ENCODE results near the gene HNRNPK. TPM values are rescaled to one million over a fixed set of nuclear protein-coding genes. Genes with fewer than 3 reads are reported as not detected.

Gene HNRNPK
- total and polyA plus RNA-seq, 2 of the 13 experiments (the other 11 are each of a cell fraction or from before 2014, with no cell fraction given) = 321 to 712 TPM

DNA sequence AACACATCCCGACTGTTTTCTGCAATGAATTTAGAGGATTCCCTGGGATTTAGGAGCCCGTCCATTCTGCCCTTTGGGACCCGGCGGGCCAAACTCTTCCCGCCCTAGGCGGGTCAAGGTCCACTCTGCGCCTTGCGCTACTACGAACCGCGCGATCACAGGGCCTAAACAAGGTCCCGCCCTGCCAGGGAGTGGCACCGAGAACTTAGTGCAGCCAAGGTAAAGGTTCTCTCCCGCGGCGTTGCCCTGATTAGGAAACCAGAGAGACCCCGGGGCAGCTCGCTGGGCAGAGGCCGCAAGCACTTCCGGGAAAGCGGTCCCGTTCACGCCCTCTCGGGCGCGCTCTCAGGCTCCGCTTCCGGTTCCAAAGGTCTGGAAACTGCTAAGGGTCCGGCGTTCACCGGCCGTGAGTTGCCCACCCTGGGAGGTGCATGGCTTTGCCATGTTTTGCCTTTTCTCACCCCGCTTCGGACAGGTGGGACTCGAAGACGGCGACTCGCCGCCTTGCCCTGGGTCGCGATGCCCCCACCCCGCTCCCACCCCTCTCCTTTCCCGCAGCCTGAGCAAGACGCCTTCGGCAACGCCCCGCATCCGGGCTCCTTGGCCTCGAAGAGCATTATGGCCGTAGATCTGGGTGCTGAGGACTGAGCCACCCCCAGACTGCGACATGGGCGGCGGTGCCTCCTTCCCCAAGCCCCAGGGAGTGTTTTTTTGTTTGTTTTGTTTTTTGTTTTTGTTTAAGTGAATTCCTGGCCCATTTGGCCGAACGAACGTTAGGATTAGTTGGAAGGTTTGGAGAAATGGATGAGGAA, 23.4 kb downstream of the HNRNPK start (continued):
- TF ChIP-seq MAZ (IDR thresholded peaks at IDR 0.05; ENCODE audit: borderline replicate concordance, low read depth, low read length) = no peak; the same call in 1 of the 2 replicates
- TF ChIP-seq MAZ (CRISPR knock-in tag; IDR thresholded peaks at IDR 0.05; ENCODE audit: low read depth) = peak; percentile 72
- no peak; the same call in 1 of the 2 replicates for TF ChIP-seq NR2F6 (IDR thresholded peaks at IDR 0.05)
- TF ChIP-seq NR2F6 (CRISPR knock-in tag; IDR thresholded peaks at IDR 0.05) = 0 out of 2 replicates have a peak, but pooled peaks have one; percentile 26
- no peak for TF ChIP-seq SCMH1 (CRISPR knock-in tag; IDR thresholded peaks at IDR 0.05; ENCODE audit: borderline replicate concordance)
- no peak for TF ChIP-seq ADNP (CRISPR knock-in tag; IDR thresholded peaks at IDR 0.05)
- TF ChIP-seq ZNF891 (CRISPR knock-in tag; IDR thresholded peaks at IDR 0.05) = peak; percentile 92; the same call in 1 of the 2 replicates
- TF ChIP-seq, protein P1, sequence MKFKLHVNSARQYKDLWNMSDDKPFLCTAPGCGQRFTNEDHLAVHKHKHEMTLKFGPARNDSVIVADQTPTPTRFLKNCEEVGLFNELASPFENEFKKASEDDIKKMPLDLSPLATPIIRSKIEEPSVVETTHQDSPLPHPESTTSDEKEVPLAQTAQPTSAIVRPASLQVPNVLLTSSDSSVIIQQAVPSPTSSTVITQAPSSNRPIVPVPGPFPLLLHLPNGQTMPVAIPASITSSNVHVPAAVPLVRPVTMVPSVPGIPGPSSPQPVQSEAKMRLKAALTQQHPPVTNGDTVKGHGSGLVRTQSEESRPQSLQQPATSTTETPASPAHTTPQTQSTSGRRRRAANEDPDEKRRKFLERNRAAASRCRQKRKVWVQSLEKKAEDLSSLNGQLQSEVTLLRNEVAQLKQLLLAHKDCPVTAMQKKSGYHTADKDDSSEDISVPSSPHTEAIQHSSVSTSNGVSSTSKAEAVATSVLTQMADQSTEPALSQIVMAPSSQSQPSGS (CRISPR knock-in tag; IDR thresholded peaks at IDR 0.05) = peak; percentile 45; the same call in 1 of the 2 replicates
- peak; percentile 92 for TF ChIP-seq ZNF367 (CRISPR knock-in tag; IDR thresholded peaks at IDR 0.05; ENCODE audit: borderline replicate concordance)
- TF ChIP-seq GLI4 (CRISPR knock-in tag; IDR thresholded peaks at IDR 0.05; ENCODE audit: borderline replicate concordance) = peak; percentile 61; the same call in 1 of the 2 replicates
- TF ChIP-seq, protein P2, sequence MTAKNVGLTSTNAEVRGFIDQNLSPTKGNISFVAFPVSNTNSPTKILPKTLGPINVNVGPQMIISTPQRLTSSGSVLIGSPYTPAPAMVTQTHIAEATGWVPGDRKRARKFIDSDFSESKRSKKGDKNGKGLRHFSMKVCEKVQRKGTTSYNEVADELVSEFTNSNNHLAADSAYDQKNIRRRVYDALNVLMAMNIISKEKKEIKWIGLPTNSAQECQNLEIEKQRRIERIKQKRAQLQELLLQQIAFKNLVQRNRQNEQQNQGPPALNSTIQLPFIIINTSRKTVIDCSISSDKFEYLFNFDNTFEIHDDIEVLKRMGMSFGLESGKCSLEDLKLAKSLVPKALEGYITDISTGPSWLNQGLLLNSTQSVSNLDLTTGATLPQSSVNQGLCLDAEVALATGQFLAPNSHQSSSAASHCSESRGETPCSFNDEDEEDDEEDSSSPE (CRISPR knock-in tag; IDR thresholded peaks at IDR 0.05) = peak; percentile 94
- TF ChIP-seq ZNF44 (CRISPR knock-in tag; IDR thresholded peaks at IDR 0.05) = 0 out of 2 replicates have a peak, but pooled peaks have one; percentile 26
- no peak for TF ChIP-seq FIP1L1 (IDR thresholded peaks at IDR 0.05; ENCODE audit: borderline replicate concordance, insufficient read depth, low read depth, low read length)
- peak; percentile 43; the same call in 1 of the 2 replicates for TF ChIP-seq CEBPB (IDR thresholded peaks at IDR 0.05; ENCODE audit: borderline replicate concordance, low read depth, low read length)
- TF ChIP-seq, protein P3, sequence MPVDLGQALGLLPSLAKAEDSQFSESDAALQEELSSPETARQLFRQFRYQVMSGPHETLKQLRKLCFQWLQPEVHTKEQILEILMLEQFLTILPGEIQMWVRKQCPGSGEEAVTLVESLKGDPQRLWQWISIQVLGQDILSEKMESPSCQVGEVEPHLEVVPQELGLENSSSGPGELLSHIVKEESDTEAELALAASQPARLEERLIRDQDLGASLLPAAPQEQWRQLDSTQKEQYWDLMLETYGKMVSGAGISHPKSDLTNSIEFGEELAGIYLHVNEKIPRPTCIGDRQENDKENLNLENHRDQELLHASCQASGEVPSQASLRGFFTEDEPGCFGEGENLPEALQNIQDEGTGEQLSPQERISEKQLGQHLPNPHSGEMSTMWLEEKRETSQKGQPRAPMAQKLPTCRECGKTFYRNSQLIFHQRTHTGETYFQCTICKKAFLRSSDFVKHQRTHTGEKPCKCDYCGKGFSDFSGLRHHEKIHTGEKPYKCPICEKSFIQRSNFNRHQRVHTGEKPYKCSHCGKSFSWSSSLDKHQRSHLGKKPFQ (CRISPR knock-in tag; IDR thresholded peaks at IDR 0.05; ENCODE audit: insufficient replicate concordance) = no peak
- TF ChIP-seq GFI1 (CRISPR knock-in tag; IDR thresholded peaks at IDR 0.05; ENCODE audit: borderline replicate concordance) = no peak; the same call in none of the 2 replicates
- TF ChIP-seq, protein P4, sequence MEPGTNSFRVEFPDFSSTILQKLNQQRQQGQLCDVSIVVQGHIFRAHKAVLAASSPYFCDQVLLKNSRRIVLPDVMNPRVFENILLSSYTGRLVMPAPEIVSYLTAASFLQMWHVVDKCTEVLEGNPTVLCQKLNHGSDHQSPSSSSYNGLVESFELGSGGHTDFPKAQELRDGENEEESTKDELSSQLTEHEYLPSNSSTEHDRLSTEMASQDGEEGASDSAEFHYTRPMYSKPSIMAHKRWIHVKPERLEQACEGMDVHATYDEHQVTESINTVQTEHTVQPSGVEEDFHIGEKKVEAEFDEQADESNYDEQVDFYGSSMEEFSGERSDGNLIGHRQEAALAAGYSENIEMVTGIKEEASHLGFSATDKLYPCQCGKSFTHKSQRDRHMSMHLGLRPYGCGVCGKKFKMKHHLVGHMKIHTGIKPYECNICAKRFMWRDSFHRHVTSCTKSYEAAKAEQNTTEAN (CRISPR knock-in tag; conservative IDR thresholded peaks at IDR 0.05) = no peak; the same call in none of the 2 replicates
- no peak for TF ChIP-seq ZEB1 (IDR thresholded peaks at IDR 0.05; ENCODE audit: insufficient replicate concordance, low read depth)

Data from HepG2 (cell line).